ENCODE results near the gene BRSK2. TPM values are rescaled to one million over a fixed set of nuclear protein-coding genes. Genes with fewer than 3 reads are reported as not detected.

The BRSK2 gene
- total RNA-seq, 1 donor from 2014 or later = 1.5 TPM

DNA sequence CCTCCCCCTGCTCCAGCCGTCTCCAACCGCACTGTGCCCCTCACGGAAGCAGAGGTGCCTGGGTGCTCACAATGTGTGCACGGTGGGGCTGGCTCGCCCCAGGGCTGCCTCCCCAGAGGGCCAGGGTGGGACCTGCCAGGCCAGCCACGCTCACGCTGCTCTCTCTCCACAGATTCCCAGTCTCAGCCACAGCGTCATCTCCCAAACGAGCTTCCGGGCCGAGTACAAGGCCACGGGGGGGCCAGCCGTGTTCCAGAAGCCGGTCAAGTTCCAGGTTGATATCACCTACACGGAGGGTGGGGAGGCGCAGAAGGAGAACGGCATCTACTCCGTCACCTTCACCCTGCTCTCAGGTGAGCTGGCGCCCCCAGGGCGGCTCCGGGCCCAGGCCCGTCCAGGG lies 66.4 kb downstream of the BRSK2 start:
- Mint-ChIP-seq H3K36me3 (ENCODE audit: low read depth) (no peaks in the 10 kb centered on the region), H3K4me1 (ENCODE audit: low read depth) (no peaks in the 10 kb centered on the region), H3K4me3 (ENCODE audit: low read depth) (no peak overlapping the region), H3K27ac (no peak overlapping the region), H3K27me3 (ENCODE audit: low read depth) (no peaks in the 10 kb centered on the region), H3K9me3 (no peaks in the 10 kb centered on the region)
- DNase-seq (ENCODE audit: low spot score) = no peak
- intact Hi-C loops (cut with micrococcal nuclease) = no loop called here

DNA sequence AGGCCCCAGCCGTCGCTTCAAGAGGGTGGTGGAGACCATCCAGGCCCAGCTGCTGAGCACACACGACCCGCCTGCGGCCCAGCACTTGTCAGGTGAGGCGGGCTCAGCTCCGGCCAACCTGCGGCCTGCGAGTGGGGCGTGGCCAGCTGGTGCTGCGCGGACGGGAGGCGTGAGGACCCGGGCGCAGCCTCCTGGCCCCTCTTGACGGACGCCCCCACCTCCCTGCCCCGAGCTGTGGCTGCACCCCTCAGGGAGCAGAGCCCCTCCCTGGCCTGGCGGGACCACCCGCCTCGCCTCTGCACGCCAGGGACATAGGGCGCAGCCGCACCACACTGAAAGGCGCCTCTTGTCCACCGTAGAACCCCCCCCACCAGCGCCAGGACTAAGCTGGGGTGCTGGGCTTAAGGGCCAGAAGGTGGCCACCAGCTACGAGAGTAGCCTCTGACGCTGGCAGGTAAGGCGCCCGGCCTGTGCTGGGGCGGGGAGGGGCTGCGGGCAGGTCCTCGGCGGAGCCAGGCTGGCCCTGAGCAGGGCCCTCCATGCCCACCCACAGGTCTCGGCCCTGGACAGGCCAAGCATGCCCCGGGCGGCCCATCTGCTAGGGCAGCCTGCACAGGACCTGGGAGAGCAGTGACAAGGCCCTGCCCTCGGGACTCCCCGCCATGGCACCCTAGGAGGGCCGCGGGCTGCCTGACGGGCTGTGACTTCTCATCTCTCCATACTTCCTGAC lies 67.0 kb downstream of the BRSK2 start:
- Mint-ChIP-seq H3K27ac (no peak overlapping the region), H3K36me3 (ENCODE audit: low read depth) (no peaks in the 10 kb centered on the region), H3K4me1 (ENCODE audit: low read depth) (no peaks in the 10 kb centered on the region), H3K9me3 (no peaks in the 10 kb centered on the region), H3K27me3 (ENCODE audit: low read depth) (no peaks in the 10 kb centered on the region), H3K4me3 (ENCODE audit: low read depth) (no peak overlapping the region)
- DNase-seq (ENCODE audit: low spot score) = no peak
- intact Hi-C loops (cut with micrococcal nuclease) = no loop called here

DNA sequence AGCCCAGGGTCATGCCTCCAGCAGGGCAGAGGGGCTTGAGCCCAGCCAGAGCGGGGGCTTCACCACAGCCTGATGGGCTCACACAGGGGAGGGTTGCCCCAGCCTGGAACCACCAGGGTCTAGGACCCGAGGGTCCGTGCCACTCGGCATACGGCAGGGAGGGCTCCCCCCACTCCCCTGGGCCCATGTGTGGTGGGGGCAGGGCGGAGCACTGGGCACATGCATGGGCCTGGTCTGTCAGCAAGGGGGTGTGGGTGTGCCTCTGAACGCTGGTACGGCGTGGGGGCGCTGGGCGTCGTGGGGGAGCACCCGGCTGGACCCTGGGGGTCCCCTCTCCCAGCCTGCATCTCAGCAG lies 67.6 kb downstream of the BRSK2 start:
- no peak for DNase-seq (ENCODE audit: low spot score)
- H3K27ac Mint-ChIP-seq = no peak overlapping the region
- intact Hi-C loops (cut with micrococcal nuclease) = no loop called here
- H3K27me3 Mint-ChIP-seq (ENCODE audit: low read depth) = no peaks in the 10 kb centered on the region
- H3K4me1 Mint-ChIP-seq (ENCODE audit: low read depth) = no peaks in the 10 kb centered on the region
- H3K4me3 Mint-ChIP-seq (ENCODE audit: low read depth) = no peak overlapping the region
- no peaks in the 10 kb centered on the region for H3K9me3 Mint-ChIP-seq
- no peaks in the 10 kb centered on the region for H3K36me3 Mint-ChIP-seq (ENCODE audit: low read depth)

DNA sequence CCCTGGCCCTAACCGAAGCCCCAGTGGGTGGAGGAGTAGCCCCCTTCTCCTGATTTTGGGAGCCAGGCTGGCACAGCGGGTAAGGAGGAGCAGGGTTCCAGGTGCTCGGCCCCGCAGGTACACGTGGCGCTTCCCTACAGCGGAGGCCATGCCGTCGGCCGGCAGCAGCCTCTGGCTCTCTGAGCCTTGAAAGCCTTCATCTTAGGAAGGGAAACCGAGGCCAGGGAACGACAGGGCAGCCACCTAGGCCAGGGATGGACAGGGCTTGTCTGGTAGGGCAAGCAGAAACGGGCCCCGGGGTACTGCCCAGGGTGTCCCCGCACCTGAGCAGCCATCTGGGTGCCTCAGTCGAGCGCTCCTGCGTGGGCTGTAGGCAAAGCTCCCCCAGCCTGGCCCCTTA lies 68.1 kb downstream of the BRSK2 start:
- Mint-ChIP-seq H3K27me3 (ENCODE audit: low read depth) (no peaks in the 10 kb centered on the region), H3K9me3 (no peaks in the 10 kb centered on the region), H3K4me3 (ENCODE audit: low read depth) (no peak overlapping the region), H3K36me3 (ENCODE audit: low read depth) (no peaks in the 10 kb centered on the region), H3K4me1 (ENCODE audit: low read depth) (no peaks in the 10 kb centered on the region), H3K27ac (no peak overlapping the region)
- no peak for DNase-seq (ENCODE audit: low spot score)
- intact Hi-C loops (cut with micrococcal nuclease) = no loop called here

DNA sequence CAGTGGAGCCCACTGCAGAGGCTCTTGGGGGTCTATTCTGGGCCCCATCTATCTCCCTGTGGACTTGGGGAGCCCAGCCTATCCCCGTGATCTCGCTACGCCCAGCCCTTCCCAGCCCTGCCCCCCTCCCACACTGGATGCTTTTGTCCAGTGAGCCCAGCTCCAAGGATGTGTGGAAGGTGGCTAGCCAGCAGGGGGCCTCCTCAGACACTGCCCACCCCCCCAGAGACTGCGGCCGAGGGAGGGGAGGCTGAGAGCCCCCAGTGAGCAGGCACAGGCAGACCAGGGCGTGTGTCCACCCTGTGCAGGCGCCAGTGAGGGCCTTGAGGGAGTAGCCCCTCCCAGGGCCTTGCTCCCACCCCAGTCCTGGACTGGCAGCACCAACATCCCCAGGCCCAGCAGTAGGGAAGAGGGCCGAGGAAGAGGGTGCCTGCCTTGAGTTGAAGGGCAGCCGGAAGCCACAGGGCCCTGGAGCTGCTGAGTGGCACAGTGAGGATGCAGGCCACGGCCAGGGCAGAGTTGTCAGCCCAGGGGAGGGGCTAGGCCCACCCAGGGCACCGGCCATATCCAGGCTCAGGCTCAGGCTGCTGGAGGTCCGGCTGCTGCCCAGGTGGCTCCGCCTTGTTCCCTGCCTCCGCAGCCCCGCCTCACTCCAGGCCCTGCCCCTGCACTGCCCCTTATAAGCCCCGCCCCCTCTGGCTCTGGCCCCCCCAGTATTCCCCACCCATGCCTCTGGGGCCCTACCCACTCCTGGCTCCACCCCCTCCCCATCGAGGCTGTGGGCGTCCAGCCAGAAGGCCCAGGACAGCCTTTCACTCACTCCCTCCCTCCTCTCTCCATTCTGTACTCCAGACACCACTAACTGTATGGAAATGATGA lies 68.8 kb downstream of the BRSK2 start:
- intact Hi-C loops (cut with micrococcal nuclease) = no loop called here
- no peak for DNase-seq (ENCODE audit: low spot score)
- Mint-ChIP-seq H3K9me3 (no peaks in the 10 kb centered on the region), H3K27ac (no peak overlapping the region), H3K36me3 (ENCODE audit: low read depth) (no peaks in the 10 kb centered on the region), H3K27me3 (ENCODE audit: low read depth) (no peaks in the 10 kb centered on the region), H3K4me1 (ENCODE audit: low read depth) (no peaks in the 10 kb centered on the region), H3K4me3 (ENCODE audit: low read depth) (no peak overlapping the region)

DNA sequence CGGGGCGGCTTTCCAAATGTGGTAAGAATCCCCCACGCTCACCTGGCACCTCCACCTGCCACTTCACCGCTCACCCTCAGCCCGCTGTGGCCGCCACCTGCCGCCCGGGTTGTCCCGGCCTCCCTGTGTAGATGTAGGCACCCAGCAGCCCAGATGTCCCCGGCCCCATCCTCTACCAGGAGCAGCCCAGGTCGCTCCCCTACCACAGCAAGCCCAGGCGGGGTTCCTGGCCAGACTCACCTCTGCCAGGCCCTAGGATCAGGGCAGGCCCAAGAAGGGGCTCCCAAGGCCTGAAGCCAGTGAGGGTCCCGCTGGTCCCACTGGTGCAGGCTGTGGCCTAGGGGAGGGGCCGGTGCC lies 69.5 kb downstream of the BRSK2 start:
- H3K9me3 Mint-ChIP-seq = no peaks in the 10 kb centered on the region
- intact Hi-C loops (cut with micrococcal nuclease) = no loop called here
- no peaks in the 10 kb centered on the region for H3K27me3 Mint-ChIP-seq (ENCODE audit: low read depth)
- no peaks in the 10 kb centered on the region for H3K4me1 Mint-ChIP-seq (ENCODE audit: low read depth)
- no peak overlapping the region for H3K4me3 Mint-ChIP-seq (ENCODE audit: low read depth)
- H3K27ac Mint-ChIP-seq = no peak overlapping the region
- no peaks in the 10 kb centered on the region for H3K36me3 Mint-ChIP-seq (ENCODE audit: low read depth)
- no peak for DNase-seq (ENCODE audit: low spot score)

DNA sequence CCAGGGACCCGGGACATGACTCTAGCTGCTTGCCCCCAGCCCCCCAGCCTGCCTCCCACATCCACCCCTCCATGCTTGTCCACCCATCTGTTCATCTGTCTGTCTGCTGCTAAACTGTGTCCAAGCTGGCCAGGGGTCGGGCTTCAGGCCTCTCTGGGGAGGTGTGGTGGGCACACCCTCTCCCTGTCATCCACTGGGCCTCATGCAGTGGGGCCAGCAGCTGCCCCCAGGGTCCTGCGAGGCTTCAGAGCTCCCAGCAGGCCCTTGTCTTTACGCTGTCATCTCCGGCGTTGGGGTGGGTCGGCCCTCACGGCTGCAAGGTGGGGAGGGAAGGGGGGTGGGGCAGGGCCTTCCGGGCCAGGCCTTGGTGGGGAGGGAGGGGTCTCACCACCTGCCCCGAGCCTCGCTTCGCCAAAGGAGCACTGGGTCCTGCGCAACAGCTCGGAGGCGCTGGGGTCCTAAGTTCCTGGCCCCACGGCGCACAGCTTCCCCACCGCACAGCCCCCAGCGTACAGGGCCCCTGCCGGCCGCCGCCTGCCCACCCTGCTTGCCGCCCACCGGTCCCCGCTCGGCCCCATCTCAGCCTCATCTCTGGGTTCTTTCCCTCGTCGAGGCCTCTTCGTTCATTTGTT lies 70.1 kb downstream of the BRSK2 start:
- Mint-ChIP-seq H3K4me3 (ENCODE audit: low read depth) (no peak overlapping the region), H3K27ac (no peak overlapping the region), H3K36me3 (ENCODE audit: low read depth) (no peaks in the 10 kb centered on the region), H3K4me1 (ENCODE audit: low read depth) (no peaks in the 10 kb centered on the region), H3K27me3 (ENCODE audit: low read depth) (no peaks in the 10 kb centered on the region), H3K9me3 (no peaks in the 10 kb centered on the region)
- intact Hi-C loops (cut with micrococcal nuclease) = no loop called here
- DNase-seq (ENCODE audit: low spot score) = no peak

DNA sequence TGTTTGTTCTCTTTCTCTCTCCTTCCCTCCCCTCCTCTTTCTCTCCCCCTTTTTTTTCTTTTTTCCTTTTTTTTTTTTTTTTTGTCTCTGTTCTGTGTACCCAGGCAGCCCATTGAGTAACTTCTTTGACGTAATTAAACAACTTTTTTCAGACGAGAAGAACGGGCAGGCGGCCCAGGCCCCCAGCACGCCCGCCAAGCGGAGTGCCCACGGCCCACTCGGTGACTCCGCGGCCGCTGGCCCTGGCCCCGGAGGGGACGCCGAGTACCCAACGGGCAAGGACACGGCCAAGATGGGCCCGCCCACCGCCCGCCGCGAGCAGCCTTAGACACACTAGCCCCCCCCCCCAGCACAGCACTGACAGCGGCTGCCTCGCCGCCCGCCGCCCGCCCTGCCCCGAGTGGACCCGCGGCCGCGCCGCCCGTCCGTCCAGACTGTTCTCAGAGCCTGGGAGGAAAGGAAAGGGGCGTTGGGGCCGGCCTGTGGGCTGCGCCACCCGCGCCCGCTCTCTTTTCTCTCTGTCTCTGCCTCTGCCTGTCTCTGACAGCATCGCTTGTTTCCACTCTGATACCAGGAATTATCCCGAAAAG lies 70.8 kb downstream of the BRSK2 start:
- Mint-ChIP-seq H3K36me3 (ENCODE audit: low read depth) (no peaks in the 10 kb centered on the region), H3K27me3 (ENCODE audit: low read depth) (no peaks in the 10 kb centered on the region), H3K27ac (no peak overlapping the region), H3K4me3 (ENCODE audit: low read depth) (no peak overlapping the region), H3K4me1 (ENCODE audit: low read depth) (no peaks in the 10 kb centered on the region), H3K9me3 (no peaks in the 10 kb centered on the region)
- intact Hi-C loops (cut with micrococcal nuclease) = no loop called here
- no peak for DNase-seq (ENCODE audit: low spot score)

DNA sequence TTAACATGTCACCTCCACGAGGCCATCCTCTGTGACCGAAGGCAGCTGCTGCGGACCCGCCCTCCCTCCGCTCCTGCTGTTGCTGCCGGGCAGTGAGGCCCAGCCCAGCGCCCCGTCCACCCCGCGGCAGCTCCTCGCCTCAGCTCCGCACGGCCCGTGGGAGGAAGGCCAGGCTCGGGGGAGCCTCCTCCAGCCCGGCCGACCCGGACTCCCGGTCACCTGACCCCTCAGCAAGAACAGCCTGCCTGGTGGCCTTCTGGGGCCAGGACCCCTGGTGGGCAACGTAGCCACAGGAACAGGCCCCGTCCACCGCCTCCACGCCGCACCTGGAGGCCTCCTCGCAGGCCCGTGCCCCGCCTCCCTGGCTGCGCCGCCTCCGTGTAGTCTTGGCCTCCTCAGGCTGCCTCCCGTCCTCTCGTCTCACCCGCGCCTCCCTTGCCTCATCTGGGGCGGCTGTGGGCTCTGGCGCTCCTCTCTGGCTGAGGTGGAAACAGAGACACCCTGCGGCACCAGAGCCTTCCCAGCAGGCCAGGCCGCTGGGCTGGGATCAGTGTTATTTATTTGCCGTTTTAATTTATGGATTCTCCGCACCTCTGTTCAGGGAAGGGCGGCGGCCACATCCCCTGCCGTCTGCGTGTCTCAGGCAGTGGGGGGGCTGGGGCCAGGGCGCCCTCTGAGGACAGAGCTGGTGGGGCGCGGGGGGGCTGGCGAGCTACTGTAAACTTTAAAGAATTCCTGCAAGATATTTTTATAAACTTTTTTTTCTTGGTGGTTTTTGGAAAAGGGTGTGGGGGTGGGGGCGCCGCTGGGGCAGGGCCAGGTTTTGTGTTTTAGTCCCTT lies 71.5 kb downstream of the BRSK2 start:
- Mint-ChIP-seq H3K9me3 (no peaks in the 10 kb centered on the region), H3K27ac (no peak overlapping the region), H3K4me3 (ENCODE audit: low read depth) (no peak overlapping the region), H3K4me1 (ENCODE audit: low read depth) (no peaks in the 10 kb centered on the region), H3K27me3 (ENCODE audit: low read depth) (no peaks in the 10 kb centered on the region), H3K36me3 (ENCODE audit: low read depth) (no peaks in the 10 kb centered on the region)
- intact Hi-C loops (cut with micrococcal nuclease) = no loop called here
- DNase-seq (ENCODE audit: low spot score) = no peak

DNA sequence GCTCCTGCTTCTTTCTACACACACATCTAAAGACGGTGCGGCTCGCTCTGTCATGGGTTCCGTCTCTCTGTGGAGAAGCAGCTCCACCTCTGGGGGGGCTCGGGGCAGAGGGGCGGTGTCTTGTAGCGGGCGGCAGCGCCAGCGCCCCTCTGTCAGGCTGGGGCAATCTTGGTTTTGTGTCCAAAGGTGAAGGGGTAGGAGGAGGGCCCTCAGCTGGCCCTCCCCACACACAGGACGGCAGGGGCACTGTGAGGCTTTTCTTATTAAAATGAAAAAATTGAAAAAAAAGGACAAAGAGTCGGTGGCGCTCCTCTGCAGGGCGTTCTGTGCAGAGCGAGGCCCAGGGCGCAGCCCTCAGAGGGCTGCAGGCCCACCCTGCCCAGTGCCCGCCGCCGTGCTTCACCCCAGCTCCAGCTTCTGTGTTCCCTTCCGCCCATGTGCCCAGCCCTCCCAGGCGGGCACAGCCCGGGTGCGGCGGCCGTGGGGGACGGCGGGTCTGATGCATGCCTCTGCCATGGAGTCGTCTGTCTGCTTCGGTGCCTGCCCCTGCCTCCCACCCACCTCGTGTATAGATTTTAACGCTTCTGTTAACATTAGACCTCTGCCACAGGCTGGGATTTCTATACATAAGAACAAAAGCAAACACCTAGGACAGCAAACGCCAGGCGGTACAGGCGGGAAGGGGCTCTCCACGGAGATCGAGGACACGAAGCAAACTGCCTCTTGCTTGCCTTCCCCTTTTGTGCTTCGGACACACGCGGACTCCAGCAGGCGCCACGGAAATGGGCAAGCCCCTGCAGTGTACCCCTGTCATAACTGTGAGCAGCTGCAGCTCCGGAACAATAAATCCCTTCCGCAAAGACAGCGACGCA lies 72.3 kb downstream of the BRSK2 start:
- Mint-ChIP-seq H3K27ac (no peak overlapping the region), H3K4me3 (ENCODE audit: low read depth) (no peak overlapping the region), H3K36me3 (ENCODE audit: low read depth) (no peaks in the 10 kb centered on the region), H3K9me3 (no peaks in the 10 kb centered on the region), H3K27me3 (ENCODE audit: low read depth) (no peaks in the 10 kb centered on the region), H3K4me1 (ENCODE audit: low read depth) (no peaks in the 10 kb centered on the region)
- intact Hi-C loops (cut with micrococcal nuclease) = no loop called here
- DNase-seq (ENCODE audit: low spot score) = no peak

DNA sequence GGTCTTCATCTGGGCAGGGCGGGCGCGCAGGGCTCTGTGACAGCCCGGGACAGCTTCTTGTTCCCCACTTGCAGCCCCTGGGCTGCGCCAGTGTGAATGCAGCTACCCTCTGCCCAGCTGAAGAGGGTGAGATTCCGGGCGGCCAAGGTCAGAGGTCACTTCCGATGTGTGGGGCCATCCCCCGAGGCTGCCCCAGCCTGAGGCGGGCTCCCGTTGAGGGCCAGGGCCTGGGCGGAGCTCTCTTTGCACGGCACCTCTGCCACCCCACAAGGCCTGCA lies 72.9 kb downstream of the BRSK2 start:
- Mint-ChIP-seq H3K9me3 (no peaks in the 10 kb centered on the region), H3K36me3 (ENCODE audit: low read depth) (no peaks in the 10 kb centered on the region), H3K27ac (no peak overlapping the region), H3K4me1 (ENCODE audit: low read depth) (no peaks in the 10 kb centered on the region), H3K4me3 (ENCODE audit: low read depth) (no peak overlapping the region), H3K27me3 (ENCODE audit: low read depth) (no peaks in the 10 kb centered on the region)
- intact Hi-C loops (cut with micrococcal nuclease) = no loop called here
- no peak for DNase-seq (ENCODE audit: low spot score)

DNA sequence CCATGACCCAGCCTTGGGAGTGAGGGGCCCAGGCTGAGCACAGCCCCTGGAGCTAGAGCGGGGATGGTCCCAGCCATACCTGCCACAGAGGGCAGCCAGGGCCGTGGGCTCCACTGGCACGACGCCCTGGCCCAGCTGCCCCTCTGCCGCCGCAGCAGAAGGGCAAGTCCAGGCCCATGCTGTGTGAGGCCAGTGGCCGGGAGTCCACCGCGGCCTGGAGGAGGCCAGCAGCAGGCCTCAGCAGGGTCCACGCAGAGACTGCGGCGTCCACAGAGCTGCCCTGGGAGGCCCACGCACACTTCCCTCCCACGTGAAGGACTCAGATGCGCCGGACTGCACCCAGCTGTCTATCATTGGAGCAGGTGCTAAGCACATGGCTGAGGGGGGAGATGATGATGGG lies 73.3 kb downstream of the BRSK2 start:
- DNase-seq (ENCODE audit: low spot score) = no peak
- H3K27ac Mint-ChIP-seq = no peak overlapping the region
- no peak overlapping the region for H3K4me3 Mint-ChIP-seq (ENCODE audit: low read depth)
- H3K36me3 Mint-ChIP-seq (ENCODE audit: low read depth) = no peaks in the 10 kb centered on the region
- intact Hi-C loops (cut with micrococcal nuclease) = no loop called here
- no peaks in the 10 kb centered on the region for H3K27me3 Mint-ChIP-seq (ENCODE audit: low read depth)
- H3K4me1 Mint-ChIP-seq (ENCODE audit: low read depth) = no peaks in the 10 kb centered on the region
- H3K9me3 Mint-ChIP-seq = no peaks in the 10 kb centered on the region
